SK-N-SH (cell line): Measurements from ENCODE around the gene CCDC78.

Source experiments
- CHD2 ChIP-seq: fragments of 150-350 bp; IDR thresholded peaks from 2 replicates; pipeline ENCODE4 v1.6.1; 2018; ENCODE audit warnings: low read length; ENCODE audit not compliant: partially characterized antibody
- EP300 ChIP-seq, 2 experiments: IDR thresholded peaks; 2 replicates each; pipeline versions ENCODE4 v1.4.0 to v1.6.1; 2012; ENCODE audit warnings: borderline replicate concordance in 1 of 2, low read depth in 1 of 2, low read length in 1 of 2
- EZH2phosphoT487 ChIP-seq: fragments of 200-600 bp; sonication (generic); IDR thresholded peaks from 2 replicates; pipeline ENCODE4 v1.6.1; 2017; ENCODE audit warnings: low read depth, mixed run types, mild to moderate bottlenecking, antibody characterized with exemption, moderate library complexity, borderline replicate concordance
- FOSL2 ChIP-seq: IDR thresholded peaks from 2 replicates; pipeline ENCODE4 v1.4.0; 2012; ENCODE audit warnings: low read depth, mild to moderate bottlenecking, moderate library complexity, borderline replicate concordance
- FOXM1 ChIP-seq: IDR thresholded peaks from 2 replicates; pipeline ENCODE4 v1.4.0; 2012; ENCODE audit warnings: low read depth, mild to moderate bottlenecking
- GABPA ChIP-seq: IDR thresholded peaks from 2 replicates; pipeline ENCODE4 v1.4.0; 2012; ENCODE audit warnings: low read depth, mild to moderate bottlenecking
- JUND ChIP-seq: IDR thresholded peaks from 2 replicates; pipeline ENCODE4 v1.4.0; 2012
- POLR2AphosphoS5 ChIP-seq: IDR thresholded peaks from 2 replicates; pipeline ENCODE4 v1.6.1; 2012; ENCODE audit warnings: low read depth, low read length
- RFX5 ChIP-seq: IDR thresholded peaks from 2 replicates; pipeline ENCODE4 v1.6.1; 2012; ENCODE audit warnings: mild to moderate bottlenecking, improper control_type of control experiment, low read length
- RXRA ChIP-seq: IDR thresholded peaks from 2 replicates; pipeline ENCODE4 v1.4.0; 2012; ENCODE audit warnings: low read depth, mild to moderate bottlenecking, borderline replicate concordance
- SMC3 ChIP-seq: IDR thresholded peaks from 2 replicates; pipeline ENCODE4 v1.6.1; 2012; ENCODE audit warnings: low read depth, low read length, improper control_type of control experiment
- YY1 ChIP-seq: IDR thresholded peaks from 2 replicates; pipeline ENCODE4 v1.4.0; 2012; ENCODE audit warnings: low read depth, mild to moderate bottlenecking
- TF ChIP-seq, protein P1 (sequence below): fragments of 200-600 bp; sonication (generic); IDR thresholded peaks from 2 replicates; pipeline ENCODE4 v1.6.1; 2017; ENCODE audit warnings: antibody characterized with exemption, mild to moderate bottlenecking, moderate library complexity
- TF ChIP-seq, protein P2 (sequence below): IDR thresholded peaks from 2 replicates; pipeline ENCODE4 v1.6.1; 2012; ENCODE audit warnings: mild to moderate bottlenecking, low read depth, low read length, moderate library complexity

DNA sequence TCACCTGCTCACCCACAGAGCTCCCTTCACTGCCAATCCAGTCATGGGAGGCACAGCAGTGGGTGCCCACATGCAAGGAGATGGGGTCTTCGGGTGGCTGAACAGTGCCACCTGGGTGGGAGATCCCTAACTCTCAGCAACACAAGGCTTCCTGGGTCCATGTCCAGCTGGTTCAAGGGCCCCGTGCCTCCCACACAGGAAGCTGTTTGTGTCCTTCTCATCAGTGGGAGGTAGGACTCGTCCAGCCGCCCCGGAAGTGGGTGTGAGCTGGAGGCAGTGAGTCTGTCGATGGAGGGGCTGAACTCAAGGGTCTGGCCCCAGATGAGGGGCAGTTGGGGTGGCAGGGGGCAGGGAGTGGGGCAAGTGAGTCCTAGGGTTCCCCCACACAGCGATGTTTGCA is 22.2 kb downstream of the CCDC78 start:
- TF ChIP-seq RFX5 (no peak), YY1 (no peak), POLR2AphosphoS5 (no peak), SMC3 (no peak), EP300 (IDR thresholded peaks at IDR 0.05; ENCODE audit: borderline replicate concordance in 1 of 2, low read depth in 1 of 2, low read length in 1 of 2) (no peak), FOXM1 (no peak), FOSL2 (no peak), GABPA (no peak), CHD2 (no peak), JUND (no peak), RXRA (no peak), EZH2phosphoT487 (no peak)
- TF ChIP-seq, protein P1, sequence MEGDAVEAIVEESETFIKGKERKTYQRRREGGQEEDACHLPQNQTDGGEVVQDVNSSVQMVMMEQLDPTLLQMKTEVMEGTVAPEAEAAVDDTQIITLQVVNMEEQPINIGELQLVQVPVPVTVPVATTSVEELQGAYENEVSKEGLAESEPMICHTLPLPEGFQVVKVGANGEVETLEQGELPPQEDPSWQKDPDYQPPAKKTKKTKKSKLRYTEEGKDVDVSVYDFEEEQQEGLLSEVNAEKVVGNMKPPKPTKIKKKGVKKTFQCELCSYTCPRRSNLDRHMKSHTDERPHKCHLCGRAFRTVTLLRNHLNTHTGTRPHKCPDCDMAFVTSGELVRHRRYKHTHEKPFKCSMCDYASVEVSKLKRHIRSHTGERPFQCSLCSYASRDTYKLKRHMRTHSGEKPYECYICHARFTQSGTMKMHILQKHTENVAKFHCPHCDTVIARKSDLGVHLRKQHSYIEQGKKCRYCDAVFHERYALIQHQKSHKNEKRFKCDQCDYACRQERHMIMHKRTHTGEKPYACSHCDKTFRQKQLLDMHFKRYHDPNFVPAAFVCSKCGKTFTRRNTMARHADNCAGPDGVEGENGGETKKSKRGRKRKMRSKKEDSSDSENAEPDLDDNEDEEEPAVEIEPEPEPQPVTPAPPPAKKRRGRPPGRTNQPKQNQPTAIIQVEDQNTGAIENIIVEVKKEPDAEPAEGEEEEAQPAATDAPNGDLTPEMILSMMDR = no peak
- TF ChIP-seq, protein P2, sequence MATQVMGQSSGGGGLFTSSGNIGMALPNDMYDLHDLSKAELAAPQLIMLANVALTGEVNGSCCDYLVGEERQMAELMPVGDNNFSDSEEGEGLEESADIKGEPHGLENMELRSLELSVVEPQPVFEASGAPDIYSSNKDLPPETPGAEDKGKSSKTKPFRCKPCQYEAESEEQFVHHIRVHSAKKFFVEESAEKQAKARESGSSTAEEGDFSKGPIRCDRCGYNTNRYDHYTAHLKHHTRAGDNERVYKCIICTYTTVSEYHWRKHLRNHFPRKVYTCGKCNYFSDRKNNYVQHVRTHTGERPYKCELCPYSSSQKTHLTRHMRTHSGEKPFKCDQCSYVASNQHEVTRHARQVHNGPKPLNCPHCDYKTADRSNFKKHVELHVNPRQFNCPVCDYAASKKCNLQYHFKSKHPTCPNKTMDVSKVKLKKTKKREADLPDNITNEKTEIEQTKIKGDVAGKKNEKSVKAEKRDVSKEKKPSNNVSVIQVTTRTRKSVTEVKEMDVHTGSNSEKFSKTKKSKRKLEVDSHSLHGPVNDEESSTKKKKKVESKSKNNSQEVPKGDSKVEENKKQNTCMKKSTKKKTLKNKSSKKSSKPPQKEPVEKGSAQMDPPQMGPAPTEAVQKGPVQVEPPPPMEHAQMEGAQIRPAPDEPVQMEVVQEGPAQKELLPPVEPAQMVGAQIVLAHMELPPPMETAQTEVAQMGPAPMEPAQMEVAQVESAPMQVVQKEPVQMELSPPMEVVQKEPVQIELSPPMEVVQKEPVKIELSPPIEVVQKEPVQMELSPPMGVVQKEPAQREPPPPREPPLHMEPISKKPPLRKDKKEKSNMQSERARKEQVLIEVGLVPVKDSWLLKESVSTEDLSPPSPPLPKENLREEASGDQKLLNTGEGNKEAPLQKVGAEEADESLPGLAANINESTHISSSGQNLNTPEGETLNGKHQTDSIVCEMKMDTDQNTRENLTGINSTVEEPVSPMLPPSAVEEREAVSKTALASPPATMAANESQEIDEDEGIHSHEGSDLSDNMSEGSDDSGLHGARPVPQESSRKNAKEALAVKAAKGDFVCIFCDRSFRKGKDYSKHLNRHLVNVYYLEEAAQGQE = no peak
